GM12801 (cell line): ENCODE measurements around the gene FAM120B.

Source experiments
- CTCF ChIP-seq: IDR thresholded peaks from one replicate; pipeline ENCODE4 v1.5.1; 2011; ENCODE audit warnings: control low read depth; ENCODE audit not compliant: insufficient read length; ENCODE audit errors: extremely low read depth

FAM120B gene

GRCh38 chr6:170370416-170370815, 63.9 kb downstream of the FAM120B start:
- no peak for TF ChIP-seq CTCF

- no peak for TF ChIP-seq CTCF
Observed at GRCh38 chr6:170371080-170371479, 64.5 kb downstream of the FAM120B start.

GRCh38 chr6:170371588-170371987, 65.0 kb downstream of the FAM120B start:
- no peak for TF ChIP-seq CTCF

GRCh38 chr6:170372380-170373325, 66.1 kb downstream of the FAM120B start:
- no peak for TF ChIP-seq CTCF

- no peak for TF ChIP-seq CTCF
Observed at GRCh38 chr6:170374571-170375444, 68.2 kb downstream of the FAM120B start.

GRCh38 chr6:170375661-170376060, 69.1 kb downstream of the FAM120B start:
- no peak for TF ChIP-seq CTCF

- TF ChIP-seq CTCF, result no peak
Observed at GRCh38 chr6:170376386-170377043, 70.0 kb downstream of the FAM120B start.
